AG04449 (cell line): Measurements from ENCODE around the gene DSE.

ENCODE experiments used
- CTCF ChIA-PET: fragments of 350-600 bp; formaldehyde crosslinking; extraction: SDS; loops from one replicate; lab custom pipeline; 2021; ENCODE audit warnings: antibody characterized with exemption; lab: Yijun Ruan, JAX
- POLR2A ChIA-PET: fragments of 400-600, 350-600 bp; formaldehyde crosslinking; extraction: SDS; loops from one replicate; lab custom pipeline; 2020; ENCODE audit warnings: antibody characterized with exemption, inconsistent platforms; lab: Yijun Ruan, JAX
- DNase-seq: peaks from one replicate; pipeline ENCODE4 v3.0.0-alpha.2; 2010; ENCODE audit warnings: low read depth, low spot score
- H3K4me3 ChIP-seq: 2 replicates; pipeline ENCODE4 v1.5.1; 2011; ENCODE audit warnings: low read depth, mild to moderate bottlenecking, control low read depth, low read length
- CTCF ChIP-seq: IDR thresholded peaks from one replicate; pipeline ENCODE4 v1.5.1; 2011; ENCODE audit warnings: mild to moderate bottlenecking, moderate library complexity, low read length, control low read depth, inconsistent platforms; ENCODE audit not compliant: insufficient read depth; ENCODE audit errors: missing control alignments

Gene DSE

GRCh38 chr6:116379764-116380163 is 9.0 kb downstream of the DSE start:
- DNase-seq = no peak
- TF ChIP-seq CTCF = no peak
- CTCF ChIA-PET = interaction anchor here (2.0 kb wide), 1 partner anchor 92 kb away, joined by 5 read pairs; no protein-coding TSS in a partner anchor
- POLR2A ChIA-PET = no interaction called here
- no peak overlapping the region for H3K4me3 ChIP-seq

- ChIA-PET CTCF (interaction anchor here (2.0 kb wide), 1 partner anchor 92 kb away, joined by 5 read pairs; no protein-coding TSS in a partner anchor), POLR2A (no interaction called here)
- H3K4me3 ChIP-seq = no peak overlapping the region
- DNase-seq = no peak
- no peak for TF ChIP-seq CTCF
Observed at GRCh38 chr6:116380346-116380745, 9.6 kb downstream of the DSE start.

GRCh38 chr6:116381000-116381399 is 10.3 kb downstream of the DSE start:
- no peak overlapping the region for H3K4me3 ChIP-seq
- CTCF ChIA-PET = interaction anchor here (2.0 kb wide), 1 partner anchor 93 kb away, joined by 5 read pairs; no protein-coding TSS in a partner anchor
- POLR2A ChIA-PET = no interaction called here
- no peak for TF ChIP-seq CTCF
- no peak for DNase-seq

GRCh38 chr6:116382587-116382986 is 11.8 kb downstream of the DSE start:
- no peak for TF ChIP-seq CTCF
- no peak overlapping the region for H3K4me3 ChIP-seq
- CTCF ChIA-PET = no interaction called here
- no peak for DNase-seq
- POLR2A ChIA-PET = no interaction called here

- TF ChIP-seq CTCF = no peak
- ChIA-PET POLR2A (no interaction called here), CTCF (interaction anchor here (1.3 kb wide), 1 partner anchor 97 kb away, joined by 7 read pairs; no protein-coding TSS in a partner anchor)
- no peak overlapping the region for H3K4me3 ChIP-seq
- DNase-seq = no peak
Observed at GRCh38 chr6:116384727-116385458, 14.1 kb downstream of the DSE start.

- no peak for TF ChIP-seq CTCF
- no peak for DNase-seq
- CTCF ChIA-PET = no interaction called here
- H3K4me3 ChIP-seq = no peak overlapping the region
- POLR2A ChIA-PET = no interaction called here
Observed at GRCh38 chr6:116385459-116385802, 14.7 kb downstream of the DSE start.
